ENCODE results near the gene NPIPA1.
"Not testable (repeated sequence)": the region's sequence is repeated elsewhere in the genome, so short reads cannot be mapped to it uniquely, and the experiment has no call there.

NPIPA1 gene

GRCh38 chr16:14937143-14937542, at the start of gene NPIPA1:
TSS of gene NPIPA1 (plus strand) at chr16:14937443. CDS start at chr16:14937443, 0 bp downstream.
- not testable (repeated sequence) for H3K9me3 ChIP-seq (ENCODE audit: control insufficient read depth, insufficient read depth, low read length); H3K27me3 ChIP-seq (ENCODE audit: control insufficient read depth, insufficient read depth, low read length); H3K9ac ChIP-seq (ENCODE audit: low read depth, low read length)

GRCh38 chr16:14892111-14892510, 45.1 kb upstream of the NPIPA1 start:
- not testable (repeated sequence) for H3K36me3 ChIP-seq (ENCODE audit: control insufficient read depth, insufficient read depth, low read length); H3K27me3 ChIP-seq (ENCODE audit: control insufficient read depth, insufficient read depth, low read length); H3K9me3 ChIP-seq (ENCODE audit: control insufficient read depth, insufficient read depth, low read length); H3K4me1 ChIP-seq (ENCODE audit: control insufficient read depth, insufficient read depth, low read length); H3K4me3 ChIP-seq (ENCODE audit: low read depth, low read length); H3K9ac ChIP-seq (ENCODE audit: low read depth, low read length)

More at GRCh38 chr16:14937143-14937542, at the start of gene NPIPA1:
- not testable (repeated sequence) for H3K4me1 ChIP-seq (ENCODE audit: control insufficient read depth, insufficient read depth, low read length); H3K36me3 ChIP-seq (ENCODE audit: control insufficient read depth, insufficient read depth, low read length); H3K4me3 ChIP-seq (ENCODE audit: low read depth, low read length)

DNA sequence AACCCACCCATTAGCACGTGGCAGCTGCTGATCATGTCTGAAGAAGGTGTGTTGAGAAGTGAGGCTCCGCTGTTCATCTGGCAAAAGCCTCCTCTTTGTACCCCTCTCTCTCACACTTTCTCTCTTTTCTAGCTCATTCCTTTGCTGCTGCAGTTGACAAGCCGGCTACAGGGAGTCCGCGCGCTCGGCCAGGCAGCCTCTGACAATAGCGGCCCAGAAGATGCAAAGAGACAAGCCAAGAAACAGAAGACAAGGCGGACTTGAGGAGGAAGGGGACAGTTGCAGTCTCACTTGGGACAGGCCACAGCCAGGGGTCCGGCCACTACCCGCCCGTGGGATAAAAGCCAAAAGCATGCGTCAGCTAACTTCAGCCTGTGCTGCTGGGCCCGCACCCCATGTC, 41.9 kb upstream of the NPIPA1 start:
- not testable (repeated sequence) for H3K36me3 ChIP-seq (ENCODE audit: control insufficient read depth, insufficient read depth, low read length); H3K9me3 ChIP-seq (ENCODE audit: control insufficient read depth, insufficient read depth, low read length); H3K27me3 ChIP-seq (ENCODE audit: control insufficient read depth, insufficient read depth, low read length); H3K9ac ChIP-seq (ENCODE audit: low read depth, low read length); H3K4me1 ChIP-seq (ENCODE audit: control insufficient read depth, insufficient read depth, low read length); H3K4me3 ChIP-seq (ENCODE audit: low read depth, low read length)

DNA sequence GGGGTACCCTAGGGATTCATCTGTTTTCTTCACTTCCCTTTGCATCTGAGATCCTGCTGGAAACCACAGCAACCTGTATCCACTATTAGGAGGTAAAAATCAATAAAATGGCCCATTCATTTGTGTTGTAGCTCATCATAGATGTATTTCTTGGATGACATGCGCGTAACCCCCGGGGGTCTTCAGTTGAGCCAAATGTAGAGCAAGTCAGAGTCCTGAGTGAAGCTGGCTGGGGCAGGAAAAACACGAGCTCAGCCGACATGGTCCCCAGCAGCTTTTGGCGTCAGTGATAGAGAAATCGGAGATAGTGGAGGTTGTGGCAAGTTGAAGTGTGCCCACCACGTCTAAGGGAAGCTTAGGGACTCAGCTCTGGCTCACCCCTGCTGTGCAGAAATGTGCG, 41.2 kb upstream of the NPIPA1 start:
- H3K4me3 ChIP-seq (ENCODE audit: low read depth, low read length); H3K9ac ChIP-seq (ENCODE audit: low read depth, low read length); H3K36me3 ChIP-seq (ENCODE audit: control insufficient read depth, insufficient read depth, low read length); H3K27me3 ChIP-seq (ENCODE audit: control insufficient read depth, insufficient read depth, low read length); H3K9me3 ChIP-seq (ENCODE audit: control insufficient read depth, insufficient read depth, low read length); H3K4me1 ChIP-seq (ENCODE audit: control insufficient read depth, insufficient read depth, low read length): not testable (repeated sequence)

GRCh38 chr16:14897006-14897664, 40.1 kb upstream of the NPIPA1 start:
- H3K27me3 ChIP-seq (ENCODE audit: control insufficient read depth, insufficient read depth, low read length); H3K4me3 ChIP-seq (ENCODE audit: low read depth, low read length); H3K4me1 ChIP-seq (ENCODE audit: control insufficient read depth, insufficient read depth, low read length); H3K36me3 ChIP-seq (ENCODE audit: control insufficient read depth, insufficient read depth, low read length); H3K9ac ChIP-seq (ENCODE audit: low read depth, low read length); H3K9me3 ChIP-seq (ENCODE audit: control insufficient read depth, insufficient read depth, low read length): not testable (repeated sequence)

DNA sequence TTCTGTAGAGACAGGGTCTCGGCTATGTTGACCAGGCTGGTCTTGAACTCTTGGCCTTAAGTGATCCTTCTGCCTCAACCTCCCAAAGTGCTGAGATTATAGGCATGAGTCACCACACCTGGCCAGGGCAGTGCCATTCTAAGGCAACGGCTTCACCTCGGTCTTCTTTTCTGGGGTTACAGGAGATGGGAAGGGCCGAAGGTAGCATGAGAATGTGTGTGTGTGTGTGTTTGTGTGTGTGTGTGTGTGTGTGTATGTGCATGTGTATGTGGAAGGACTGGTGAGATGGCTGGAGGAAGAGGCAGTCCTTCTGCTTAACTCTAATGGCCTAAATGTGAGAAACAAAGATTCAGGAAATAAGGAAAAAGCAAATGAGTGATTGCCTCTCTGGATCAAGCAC, 39.1 kb upstream of the NPIPA1 start:
- H3K27me3 ChIP-seq (ENCODE audit: control insufficient read depth, insufficient read depth, low read length); H3K4me1 ChIP-seq (ENCODE audit: control insufficient read depth, insufficient read depth, low read length); H3K36me3 ChIP-seq (ENCODE audit: control insufficient read depth, insufficient read depth, low read length); H3K9ac ChIP-seq (ENCODE audit: low read depth, low read length); H3K4me3 ChIP-seq (ENCODE audit: low read depth, low read length); H3K9me3 ChIP-seq (ENCODE audit: control insufficient read depth, insufficient read depth, low read length): not testable (repeated sequence)

GRCh38 chr16:14903191-14903957, 33.9 kb upstream of the NPIPA1 start:
- H3K4me3 ChIP-seq (ENCODE audit: low read depth, low read length); H3K4me1 ChIP-seq (ENCODE audit: control insufficient read depth, insufficient read depth, low read length); H3K27me3 ChIP-seq (ENCODE audit: control insufficient read depth, insufficient read depth, low read length); H3K36me3 ChIP-seq (ENCODE audit: control insufficient read depth, insufficient read depth, low read length); H3K9ac ChIP-seq (ENCODE audit: low read depth, low read length); H3K9me3 ChIP-seq (ENCODE audit: control insufficient read depth, insufficient read depth, low read length): not testable (repeated sequence)

DNA sequence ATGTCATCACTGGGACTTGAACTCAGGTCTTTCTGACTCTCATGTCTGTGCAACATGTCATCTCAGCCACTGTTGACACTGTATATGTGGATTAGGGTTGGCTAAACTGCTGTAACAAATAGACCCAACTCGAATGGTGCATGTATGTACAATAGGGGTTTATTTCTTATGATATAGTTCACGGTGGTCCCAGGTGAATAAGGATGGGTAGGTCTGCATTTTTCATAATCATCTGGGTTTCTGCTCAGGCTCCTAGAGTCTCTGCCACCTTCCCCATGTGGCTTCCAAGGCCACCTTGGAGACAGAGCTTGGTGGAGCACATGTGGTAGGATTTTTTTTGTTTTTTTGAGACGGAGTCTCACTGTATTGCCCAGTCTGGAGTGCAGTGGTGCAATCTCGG, 27.5 kb upstream of the NPIPA1 start:
- H3K36me3 ChIP-seq (ENCODE audit: control insufficient read depth, insufficient read depth, low read length); H3K27me3 ChIP-seq (ENCODE audit: control insufficient read depth, insufficient read depth, low read length); H3K9me3 ChIP-seq (ENCODE audit: control insufficient read depth, insufficient read depth, low read length); H3K9ac ChIP-seq (ENCODE audit: low read depth, low read length); H3K4me1 ChIP-seq (ENCODE audit: control insufficient read depth, insufficient read depth, low read length); H3K4me3 ChIP-seq (ENCODE audit: low read depth, low read length): not testable (repeated sequence)

GRCh38 chr16:14910833-14911629, 26.2 kb upstream of the NPIPA1 start:
- not testable (repeated sequence) for H3K36me3 ChIP-seq (ENCODE audit: control insufficient read depth, insufficient read depth, low read length); H3K4me1 ChIP-seq (ENCODE audit: control insufficient read depth, insufficient read depth, low read length); H3K27me3 ChIP-seq (ENCODE audit: control insufficient read depth, insufficient read depth, low read length); H3K4me3 ChIP-seq (ENCODE audit: low read depth, low read length); H3K9me3 ChIP-seq (ENCODE audit: control insufficient read depth, insufficient read depth, low read length); H3K9ac ChIP-seq (ENCODE audit: low read depth, low read length)

GRCh38 chr16:14911954-14912353, 25.3 kb upstream of the NPIPA1 start:
- not testable (repeated sequence) for H3K36me3 ChIP-seq (ENCODE audit: control insufficient read depth, insufficient read depth, low read length); H3K9me3 ChIP-seq (ENCODE audit: control insufficient read depth, insufficient read depth, low read length); H3K27me3 ChIP-seq (ENCODE audit: control insufficient read depth, insufficient read depth, low read length); H3K4me1 ChIP-seq (ENCODE audit: control insufficient read depth, insufficient read depth, low read length); H3K4me3 ChIP-seq (ENCODE audit: low read depth, low read length); H3K9ac ChIP-seq (ENCODE audit: low read depth, low read length)

- not testable (repeated sequence) for H3K9ac ChIP-seq (ENCODE audit: low read depth, low read length); H3K27me3 ChIP-seq (ENCODE audit: control insufficient read depth, insufficient read depth, low read length); H3K4me3 ChIP-seq (ENCODE audit: low read depth, low read length); H3K4me1 ChIP-seq (ENCODE audit: control insufficient read depth, insufficient read depth, low read length); H3K36me3 ChIP-seq (ENCODE audit: control insufficient read depth, insufficient read depth, low read length); H3K9me3 ChIP-seq (ENCODE audit: control insufficient read depth, insufficient read depth, low read length)
Measured at GRCh38 chr16:14912588-14912987, 24.7 kb upstream of the NPIPA1 start.

DNA sequence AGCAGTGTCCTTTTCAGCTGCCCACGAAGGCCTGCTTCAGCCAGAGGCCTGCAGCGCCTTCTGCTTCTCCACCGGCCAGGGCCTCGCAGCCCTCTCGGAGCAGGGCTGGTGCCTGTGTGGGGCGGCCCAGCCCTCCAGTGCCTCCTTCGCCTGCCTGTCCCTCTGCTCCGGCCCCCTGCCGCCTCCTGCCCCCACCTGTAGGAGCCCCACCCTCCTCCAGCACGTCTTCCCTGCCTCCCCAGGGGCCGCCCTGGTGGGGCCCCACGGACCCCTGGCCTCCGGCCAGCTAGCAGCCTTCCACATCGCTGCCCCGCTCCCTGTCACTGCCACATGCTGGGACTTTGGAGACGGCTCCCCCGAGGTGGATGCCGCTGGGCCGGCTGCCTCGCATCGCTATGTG, 18.7 kb upstream of the NPIPA1 start:
- not testable (repeated sequence) for H3K36me3 ChIP-seq (ENCODE audit: control insufficient read depth, insufficient read depth, low read length); H3K9me3 ChIP-seq (ENCODE audit: control insufficient read depth, insufficient read depth, low read length); H3K4me3 ChIP-seq (ENCODE audit: low read depth, low read length); H3K27me3 ChIP-seq (ENCODE audit: control insufficient read depth, insufficient read depth, low read length); H3K4me1 ChIP-seq (ENCODE audit: control insufficient read depth, insufficient read depth, low read length); H3K9ac ChIP-seq (ENCODE audit: low read depth, low read length)

Measured in iPS-15b (cell line).